CD4-positive, alpha-beta memory T cell (primary cell): ENCODE results near the gene LIPC. TPM values are rescaled to one million over a fixed set of nuclear protein-coding genes. Genes with fewer than 3 reads are reported as not detected.

ENCODE experiments used
- CTCF ChIA-PET: fragments of 350-600 bp; sonication (Branson Sonifier 250); formaldehyde crosslinking; loops from one replicate; lab custom pipeline; 2021; ENCODE audit warnings: inconsistent platforms; ENCODE audit not compliant: partially characterized antibody; lab: Charles Lee
- POLR2A ChIA-PET: fragments of 350-600 bp; sonication (Branson Sonifier 250); formaldehyde crosslinking; loops from one replicate; lab custom pipeline; 2021; ENCODE audit not compliant: partially characterized antibody; lab: Charles Lee
- DNase-seq, 5 donors: peaks; one replicate each; pipeline versions ENCODE4 v3.0.0 to v3.0.0-alpha.2; 2020 to 2022; ENCODE audit warnings: mixed read lengths in 1 of 5
- H3K27ac ChIP-seq: one replicate; pipeline ENCODE4 v1.7.0; 2013; ENCODE audit warnings: low read depth, low read length
- H3K27me3 ChIP-seq: 2 replicates; pipeline ENCODE4 v1.7.0; 2013; ENCODE audit warnings: mild to moderate bottlenecking, low read length, moderate library complexity; ENCODE audit not compliant: insufficient read depth
- H3K36me3 ChIP-seq: 2 replicates; pipeline ENCODE4 v1.7.0; 2013; ENCODE audit warnings: mild to moderate bottlenecking, low read length, moderate library complexity; ENCODE audit not compliant: insufficient read depth
- H3K4me1 ChIP-seq: 2 replicates; pipeline ENCODE4 v1.7.0; 2013; ENCODE audit warnings: mild to moderate bottlenecking, low read length, moderate library complexity; ENCODE audit not compliant: insufficient read depth
- H3K4me3 ChIP-seq, 2 donors: one replicate each; pipeline ENCODE4 v1.7.0; 2013; ENCODE audit warnings: low read length in 2 of 2, mild to moderate bottlenecking in 1 of 2
- H3K9me3 ChIP-seq, 2 donors: one replicate each; pipeline ENCODE4 v1.7.0; 2013; ENCODE audit warnings: low read length in 2 of 2, control low read depth in 1 of 2; ENCODE audit not compliant: control insufficient read depth in 1 of 2
- H3K27ac Mint-ChIP-seq, 7 donors: one replicate each; pipeline ENCODE4 v1.8.0; 2020 to 2021; ENCODE audit warnings: mixed read lengths in 7 of 7, mild to moderate bottlenecking in 6 of 7, inconsistent platforms in 3 of 7, moderate library complexity in 3 of 7
- H3K27me3 Mint-ChIP-seq, 2 donors: one replicate each; pipeline ENCODE4 v1.8.0; 2020 to 2021; ENCODE audit warnings: mixed read lengths in 2 of 2
- H3K36me3 Mint-ChIP-seq, 2 donors: one replicate each; pipeline ENCODE4 v1.8.0; 2020 to 2021; ENCODE audit warnings: mixed read lengths in 2 of 2, inconsistent platforms in 1 of 2, mild to moderate bottlenecking in 1 of 2
- H3K4me1 Mint-ChIP-seq, 4 donors: one replicate each; pipeline ENCODE4 v1.8.0; 2020 to 2021; ENCODE audit warnings: mixed read lengths in 4 of 4, mild to moderate bottlenecking in 1 of 4
- H3K4me3 Mint-ChIP-seq, 8 donors: one replicate each; pipeline ENCODE4 v1.8.0; 2020 to 2021; ENCODE audit warnings: mixed read lengths in 8 of 8, mild to moderate bottlenecking in 7 of 8, moderate library complexity in 6 of 8, inconsistent platforms in 3 of 8
- H3K9me3 Mint-ChIP-seq, 8 donors: one replicate each; pipeline ENCODE4 v1.8.0; 2020 to 2021; ENCODE audit warnings: mixed read lengths in 8 of 8, mild to moderate bottlenecking in 5 of 8, inconsistent platforms in 3 of 8, moderate library complexity in 1 of 8
- intact Hi-C: fragments of 100-400 bp; cut with micrococcal nuclease; formaldehyde crosslinking; loops from one replicate; pipeline ENCODE4 v1.15.1; 2023
- polyA plus RNA-seq, 2 donors: library from polyadenylated mRNA; unstranded; fragments of 300-500 nt; fragmentation: Illumina TruSeq; gene quantifications; one replicate each; pipeline ENCODE4 v1.2.3, GENCODE V29; 2021
- total RNA-seq, 2 experiments: library from RNA; stranded (reverse); gene quantifications; one replicate each; pipeline ENCODE4 v1.2.3, GENCODE V29; 2021

The LIPC gene
- total and polyA plus RNA-seq, 4 experiments from 2014 or later: 0.25 to 2.4 (median 0.41) TPM; not detected in 1

DNA sequence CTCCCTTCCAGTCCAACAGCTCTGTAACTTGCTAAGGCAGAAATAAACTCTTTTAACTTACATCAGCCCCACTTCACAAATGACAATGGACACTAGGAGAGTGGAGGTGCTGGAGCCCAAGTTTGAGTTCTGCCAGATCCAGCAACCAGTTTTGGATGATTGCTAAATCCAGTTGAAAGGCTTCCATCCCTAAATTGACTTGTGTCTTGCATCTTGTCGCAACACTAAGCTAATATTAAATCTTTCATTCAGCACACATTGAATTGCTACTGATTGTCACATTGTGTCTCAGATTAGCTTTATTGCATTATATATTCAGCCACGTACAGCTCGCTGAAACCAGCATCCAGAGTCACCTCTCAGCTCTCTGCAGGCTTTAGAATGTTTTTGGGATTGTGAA lies 41.7 kb upstream of the LIPC start:
- no peaks in the 10 kb centered on the region for H3K4me1 ChIP-seq
- ChIA-PET POLR2A (no interaction called here), CTCF (no interaction called here)
- peaks cover 2 to 4% of the 10 kb centered on the region in 2 donors for H3K27me3 Mint-ChIP-seq
- H3K27ac Mint-ChIP-seq: no peak overlapping the region
- H3K4me1 Mint-ChIP-seq: no peaks in the 10 kb centered on the region
- no peak overlapping the region for H3K27ac ChIP-seq
- H3K4me3 Mint-ChIP-seq: no peak overlapping the region
- no peaks in the 10 kb centered on the region for H3K9me3 Mint-ChIP-seq
- H3K36me3 ChIP-seq: no peaks in the 10 kb centered on the region
- DNase-seq: no peak
- H3K36me3 Mint-ChIP-seq: no peaks in the 10 kb centered on the region
- H3K9me3 ChIP-seq: no peaks in the 10 kb centered on the region
- H3K4me3 ChIP-seq: no peak overlapping the region
- no peaks in the 10 kb centered on the region for H3K27me3 ChIP-seq
- intact Hi-C loops: no loop called here

DNA sequence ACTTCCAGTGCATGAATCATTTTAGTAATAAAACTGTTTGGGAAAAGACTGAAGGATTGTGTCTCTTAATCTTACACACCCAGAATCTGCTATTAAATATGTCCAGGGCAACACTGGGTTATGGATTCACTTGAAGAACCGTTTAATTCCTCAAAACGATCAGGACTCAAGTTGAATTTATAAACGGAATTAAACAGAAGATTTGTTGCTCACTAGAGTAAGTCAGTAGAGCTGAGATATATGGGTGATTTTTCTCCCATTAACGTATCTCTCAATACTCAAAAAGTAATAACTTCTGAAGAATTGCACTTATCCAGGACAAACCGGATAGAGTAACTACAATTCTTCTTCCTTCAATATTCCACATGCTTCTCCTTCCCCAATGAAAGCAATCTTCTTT lies 41.1 kb upstream of the LIPC start:
- CTCF ChIA-PET: no interaction called here
- no peak overlapping the region for H3K4me3 Mint-ChIP-seq
- Histone ChIP-seq H3K9me3 (no peaks in the 10 kb centered on the region), H3K27ac (no peak overlapping the region), H3K4me1 (no peaks in the 10 kb centered on the region), H3K36me3 (no peaks in the 10 kb centered on the region), H3K4me3 (no peak overlapping the region), H3K27me3 (no peaks in the 10 kb centered on the region)
- no peak for DNase-seq
- H3K4me1 Mint-ChIP-seq: no peaks in the 10 kb centered on the region
- POLR2A ChIA-PET: no interaction called here
- intact Hi-C loops: no loop called here
- no peak overlapping the region for H3K27ac Mint-ChIP-seq
- H3K27me3 Mint-ChIP-seq: peaks cover 4% of the 10 kb centered on the region in 2 donors
- H3K9me3 Mint-ChIP-seq: no peaks in the 10 kb centered on the region
- no peaks in the 10 kb centered on the region for H3K36me3 Mint-ChIP-seq

DNA sequence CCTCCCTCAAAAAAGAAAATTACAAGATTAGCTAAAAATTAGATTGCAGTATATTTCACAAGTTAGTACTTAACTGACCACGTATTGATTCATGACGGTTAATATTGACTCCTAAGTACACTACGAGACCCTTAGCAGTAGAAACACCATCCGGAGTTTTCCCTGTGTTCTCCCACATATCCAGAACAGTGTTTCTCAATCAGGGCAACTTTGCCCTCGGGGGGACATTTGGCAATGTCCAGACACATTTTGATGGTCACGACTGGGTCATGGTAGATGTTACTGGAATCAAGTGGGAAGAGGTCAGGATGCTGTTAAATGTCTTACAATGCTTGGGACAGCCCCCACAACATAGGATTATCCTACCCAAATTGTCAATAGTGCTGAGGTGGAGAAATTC lies 40.7 kb upstream of the LIPC start:
- Histone ChIP-seq H3K36me3 (no peaks in the 10 kb centered on the region), H3K27me3 (no peaks in the 10 kb centered on the region), H3K27ac (no peak overlapping the region), H3K9me3 (no peaks in the 10 kb centered on the region), H3K4me1 (no peaks in the 10 kb centered on the region), H3K4me3 (no peak overlapping the region)
- H3K36me3 Mint-ChIP-seq: no peaks in the 10 kb centered on the region
- H3K4me3 Mint-ChIP-seq: no peak overlapping the region
- no peak overlapping the region for H3K27ac Mint-ChIP-seq
- no peaks in the 10 kb centered on the region for H3K9me3 Mint-ChIP-seq
- no peaks in the 10 kb centered on the region for H3K4me1 Mint-ChIP-seq
- H3K27me3 Mint-ChIP-seq: peaks cover 4% of the 10 kb centered on the region in 2 donors
- no peak for DNase-seq
- ChIA-PET POLR2A (no interaction called here), CTCF (no interaction called here)
- intact Hi-C loops: no loop called here

DNA sequence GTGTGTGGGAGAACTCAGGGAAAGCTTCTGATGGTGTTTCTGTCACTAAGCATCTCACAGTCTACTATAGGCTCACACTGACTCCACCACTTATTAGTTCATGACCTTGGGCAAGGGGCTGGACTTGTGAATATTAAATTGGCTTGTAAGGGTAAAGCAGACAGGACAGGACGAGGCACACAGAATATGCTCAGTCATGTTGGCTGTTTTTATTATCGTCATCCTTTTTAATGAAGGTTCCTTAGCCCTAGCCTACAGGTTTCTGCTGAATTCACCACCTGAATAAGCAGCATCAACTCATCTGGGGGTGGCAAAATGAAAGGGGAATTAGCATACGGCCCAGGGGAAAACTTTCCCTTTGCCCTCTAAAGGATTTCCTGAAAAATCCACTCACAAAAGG lies 39.6 kb upstream of the LIPC start:
- Mint-ChIP-seq H3K4me3 (no peak overlapping the region), H3K27ac (no peak overlapping the region), H3K27me3 (peaks cover 4% of the 10 kb centered on the region in 2 donors), H3K4me1 (no peaks in the 10 kb centered on the region), H3K36me3 (no peaks in the 10 kb centered on the region), H3K9me3 (no peaks in the 10 kb centered on the region)
- H3K27ac ChIP-seq: no peak overlapping the region
- DNase-seq: no peak
- no peak overlapping the region for H3K4me3 ChIP-seq
- H3K4me1 ChIP-seq: no peaks in the 10 kb centered on the region
- H3K9me3 ChIP-seq: no peaks in the 10 kb centered on the region
- intact Hi-C loops: no loop called here
- H3K36me3 ChIP-seq: no peaks in the 10 kb centered on the region
- CTCF ChIA-PET: no interaction called here
- no peaks in the 10 kb centered on the region for H3K27me3 ChIP-seq
- POLR2A ChIA-PET: no interaction called here

DNA sequence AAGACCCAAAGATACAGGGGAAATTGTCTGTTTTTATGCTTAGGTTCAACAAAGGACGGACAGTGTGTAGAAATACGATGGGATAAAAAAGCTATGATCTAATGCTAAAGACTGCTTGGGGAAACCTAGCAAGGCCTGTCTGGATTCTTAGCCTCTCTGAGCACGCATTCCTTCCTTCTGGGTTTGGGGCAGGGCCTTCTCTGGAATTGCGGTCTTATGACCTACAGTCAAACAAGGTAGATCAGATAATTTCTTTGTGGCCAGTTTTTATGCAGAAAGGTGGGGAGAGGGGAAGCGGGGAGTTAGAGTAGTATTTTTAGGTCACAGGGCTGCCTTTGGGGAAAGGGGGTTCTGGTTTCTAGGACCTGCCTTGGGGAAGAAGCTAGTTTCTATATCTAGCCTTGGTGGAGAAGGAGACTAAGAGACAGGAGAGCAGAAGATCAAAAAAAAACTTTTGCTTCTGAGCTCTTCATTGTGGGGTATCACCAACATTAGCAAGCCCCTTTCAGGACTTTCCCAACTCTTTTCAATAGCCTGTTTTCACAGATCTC lies 39.1 kb upstream of the LIPC start:
- ChIA-PET POLR2A (no interaction called here), CTCF (no interaction called here)
- Histone ChIP-seq H3K9me3 (no peaks in the 10 kb centered on the region), H3K27ac (no peak overlapping the region), H3K27me3 (no peaks in the 10 kb centered on the region), H3K36me3 (no peaks in the 10 kb centered on the region), H3K4me3 (no peak overlapping the region), H3K4me1 (no peaks in the 10 kb centered on the region)
- intact Hi-C loops: no loop called here
- Mint-ChIP-seq H3K27me3 (peaks cover 4% of the 10 kb centered on the region in 2 donors), H3K4me1 (no peaks in the 10 kb centered on the region), H3K36me3 (no peaks in the 10 kb centered on the region), H3K4me3 (no peak overlapping the region), H3K27ac (no peak overlapping the region), H3K9me3 (no peaks in the 10 kb centered on the region)
- no peak for DNase-seq

DNA sequence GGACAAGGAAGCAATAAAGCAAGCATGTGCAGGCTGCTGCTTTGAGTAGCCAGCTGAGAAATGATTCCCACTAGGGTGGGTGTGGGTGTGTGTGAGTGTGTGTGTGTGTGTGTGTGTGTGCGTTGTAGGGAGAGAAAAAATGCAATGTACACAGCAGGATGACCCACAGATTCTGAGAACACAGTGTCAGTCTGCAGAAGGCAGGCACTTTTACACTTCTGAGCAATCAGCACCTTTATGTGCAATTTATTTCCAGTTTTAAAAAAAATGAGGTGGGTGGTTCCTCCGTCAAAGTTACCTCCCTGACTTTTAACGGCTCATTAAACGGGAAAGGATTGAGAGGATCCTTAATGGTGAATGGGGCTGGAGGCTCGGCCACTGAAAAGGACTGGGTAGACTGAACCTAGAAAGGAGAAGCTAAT lies 38.5 kb upstream of the LIPC start:
- Histone ChIP-seq H3K27me3 (no peaks in the 10 kb centered on the region), H3K36me3 (no peaks in the 10 kb centered on the region), H3K27ac (no peak overlapping the region), H3K4me1 (no peaks in the 10 kb centered on the region), H3K4me3 (no peak overlapping the region), H3K9me3 (no peaks in the 10 kb centered on the region)
- peak overlapping the region in 1 of 7 donors; percentile 2 for H3K27ac Mint-ChIP-seq
- intact Hi-C loops: no loop called here
- H3K9me3 Mint-ChIP-seq: no peaks in the 10 kb centered on the region
- H3K4me3 Mint-ChIP-seq: no peak overlapping the region
- ChIA-PET CTCF (no interaction called here), POLR2A (no interaction called here)
- peaks cover 4% of the 10 kb centered on the region in 2 donors for H3K27me3 Mint-ChIP-seq
- no peak for DNase-seq
- H3K4me1 Mint-ChIP-seq: no peaks in the 10 kb centered on the region
- H3K36me3 Mint-ChIP-seq: no peaks in the 10 kb centered on the region

DNA sequence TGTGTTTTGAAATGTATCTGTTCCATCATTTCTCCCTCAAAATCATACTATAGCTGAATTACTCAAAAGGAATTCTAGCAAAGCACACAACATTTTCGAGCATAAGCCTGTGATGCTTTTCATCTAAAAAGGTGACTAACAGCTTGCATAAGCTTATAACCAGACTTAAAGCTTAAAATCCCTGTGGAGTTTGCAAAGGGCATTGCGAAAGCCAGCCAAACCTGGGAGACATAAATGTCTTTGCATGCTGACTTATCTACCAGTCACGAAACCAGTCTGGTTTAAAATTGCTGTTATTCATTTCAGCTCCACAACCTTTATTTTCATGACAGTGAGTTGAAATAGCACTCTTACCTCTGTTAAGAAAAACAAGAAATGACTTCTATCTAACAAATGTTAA lies 35.6 kb upstream of the LIPC start:
- POLR2A ChIA-PET: no interaction called here
- no peaks in the 10 kb centered on the region for H3K4me1 ChIP-seq
- no peaks in the 10 kb centered on the region for H3K9me3 Mint-ChIP-seq
- H3K27me3 ChIP-seq: no peaks in the 10 kb centered on the region
- no peak overlapping the region for H3K27ac Mint-ChIP-seq
- H3K4me3 Mint-ChIP-seq: no peak overlapping the region
- DNase-seq: no peak
- H3K4me1 Mint-ChIP-seq: no peaks in the 10 kb centered on the region
- H3K36me3 Mint-ChIP-seq: no peaks in the 10 kb centered on the region
- H3K4me3 ChIP-seq: no peak overlapping the region
- H3K27me3 Mint-ChIP-seq: peaks cover 5% of the 10 kb centered on the region in 2 donors
- CTCF ChIA-PET: no interaction called here
- no peaks in the 10 kb centered on the region for H3K36me3 ChIP-seq
- no peaks in the 10 kb centered on the region for H3K9me3 ChIP-seq
- no peak overlapping the region for H3K27ac ChIP-seq
- intact Hi-C loops: no loop called here

DNA sequence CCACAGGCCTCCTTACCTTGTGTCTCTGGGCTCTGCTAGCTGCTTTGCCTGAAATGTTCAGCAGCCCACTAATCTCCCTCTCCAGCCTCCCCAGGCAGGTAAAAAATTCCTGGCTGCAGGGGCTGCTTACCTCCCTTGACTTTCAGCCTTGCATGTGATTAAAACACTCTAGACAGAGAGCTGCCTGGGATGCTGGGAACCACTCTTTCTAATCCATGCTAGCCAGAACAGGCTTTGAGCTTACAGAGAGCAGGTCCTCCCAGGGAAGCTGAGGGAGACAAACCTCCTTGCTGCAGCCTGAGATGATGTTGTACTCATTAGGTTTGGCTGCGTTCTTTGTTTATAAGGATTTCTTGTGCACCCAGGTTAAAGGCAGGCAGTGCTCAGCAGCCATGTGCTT lies 33.7 kb upstream of the LIPC start:
- Mint-ChIP-seq H3K4me3 (no peak overlapping the region), H3K27ac (no peak overlapping the region), H3K4me1 (no peaks in the 10 kb centered on the region), H3K27me3 (peaks cover 5 to 7% of the 10 kb centered on the region in 2 donors), H3K9me3 (no peaks in the 10 kb centered on the region), H3K36me3 (no peaks in the 10 kb centered on the region)
- Histone ChIP-seq H3K4me1 (no peaks in the 10 kb centered on the region), H3K27ac (no peak overlapping the region), H3K4me3 (no peak overlapping the region), H3K36me3 (no peaks in the 10 kb centered on the region), H3K9me3 (no peaks in the 10 kb centered on the region), H3K27me3 (no peaks in the 10 kb centered on the region)
- DNase-seq: no peak
- ChIA-PET POLR2A (no interaction called here), CTCF (no interaction called here)
- intact Hi-C loops: no loop called here
